LNCAP (cell line): ENCODE results near the gene SLIT3.

ENCODE experiments used
- CTCF ChIP-seq: fragments of 450-650 bp; IDR thresholded peaks from 2 replicates; pipeline ENCODE4 v1.5.1; 2017; ENCODE audit warnings: mild to moderate bottlenecking

The SLIT3 gene

GRCh38 chr5:168680395-168680794 lies 620.5 kb downstream of the SLIT3 start:
- no peak for TF ChIP-seq CTCF

GRCh38 chr5:168679515-168679920 lies 621.4 kb downstream of the SLIT3 start:
- TF ChIP-seq CTCF: peak; percentile 89

GRCh38 chr5:168676501-168676900 lies 624.4 kb downstream of the SLIT3 start:
- no peak for TF ChIP-seq CTCF

GRCh38 chr5:168675883-168676408 lies 625.0 kb downstream of the SLIT3 start:
- no peak for TF ChIP-seq CTCF

- no peak for TF ChIP-seq CTCF
These were observed 626.0 kb downstream of the SLIT3 start for GRCh38 chr5:168674893-168675482.

- TF ChIP-seq CTCF: no peak
These were observed 628.1 kb downstream of the SLIT3 start for GRCh38 chr5:168672888-168673287.

GRCh38 chr5:168672016-168672415 lies 628.9 kb downstream of the SLIT3 start:
- TF ChIP-seq CTCF: no peak
